Stimulated activated naive CD8-positive, alpha-beta T cell treated with anti-CD3 and anti-CD28 coated beads, Interleukin-15, Interleukin-2, amounts not matched to agents 100 U/mL and 50 U/mL, for 24 hours (primary cell): Measurements from ENCODE around the gene NR2F1.
A peak's percentile ranks its signal among the peaks of the same experiment; 100 is the strongest.
"Not testable (repeated sequence)": the region's sequence is repeated elsewhere in the genome, so short reads cannot be mapped to it uniquely, and the experiment has no call there.

ENCODE experiments used
- ATAC-seq: fragments of 150-1000 bp; cut with Tn5 transposase; one replicate; pipeline ENCODE4 v1.10.0; 2021
- DNase-seq: peaks from one replicate; pipeline ENCODE4 v3.0.0; 2021

Gene NR2F1

DNA sequence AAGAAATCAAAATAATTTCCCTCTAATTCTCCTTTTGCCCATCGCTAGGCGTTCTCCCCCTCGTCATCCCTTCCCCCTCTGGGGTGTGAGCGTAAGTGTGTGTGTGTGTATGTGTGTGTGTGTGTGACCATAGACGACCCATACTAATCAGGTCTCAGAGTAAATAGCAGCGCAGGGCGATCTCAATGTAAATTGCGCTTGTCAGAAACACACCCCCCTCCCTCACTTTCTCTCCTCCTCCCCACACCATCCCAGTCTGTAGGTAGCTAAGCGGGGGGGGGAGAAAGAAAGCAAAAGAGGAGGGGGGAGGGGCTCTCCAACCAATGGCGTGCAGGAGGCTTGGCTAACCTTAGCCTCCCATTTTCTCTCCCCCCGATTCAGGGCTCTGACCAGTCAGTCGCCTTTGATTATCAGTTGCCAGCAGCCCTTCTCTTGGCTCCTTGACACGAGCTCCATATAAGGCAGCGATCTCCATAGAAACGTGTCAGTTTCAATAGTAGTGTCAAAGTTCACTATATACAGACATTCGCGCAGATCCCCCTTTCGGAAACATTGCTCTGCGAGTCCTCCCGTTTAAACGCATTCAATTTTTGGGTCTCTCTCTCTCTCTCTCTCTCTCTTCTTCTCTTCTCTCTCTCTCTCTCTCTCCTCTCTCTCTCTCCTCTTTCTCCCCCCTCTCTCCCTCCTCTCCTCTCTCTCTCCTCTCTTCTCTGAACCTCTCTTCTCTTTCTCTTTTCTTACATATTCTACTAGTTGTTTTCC lies at the start of gene NR2F1:
TSS of gene NR2F1 (plus strand) at position 546 of the 762 bp plus-strand sequence. CDS start 1,802 bp downstream, outside the sequence.
- DNase-seq (no peak), ATAC-seq (no peak)

DNA sequence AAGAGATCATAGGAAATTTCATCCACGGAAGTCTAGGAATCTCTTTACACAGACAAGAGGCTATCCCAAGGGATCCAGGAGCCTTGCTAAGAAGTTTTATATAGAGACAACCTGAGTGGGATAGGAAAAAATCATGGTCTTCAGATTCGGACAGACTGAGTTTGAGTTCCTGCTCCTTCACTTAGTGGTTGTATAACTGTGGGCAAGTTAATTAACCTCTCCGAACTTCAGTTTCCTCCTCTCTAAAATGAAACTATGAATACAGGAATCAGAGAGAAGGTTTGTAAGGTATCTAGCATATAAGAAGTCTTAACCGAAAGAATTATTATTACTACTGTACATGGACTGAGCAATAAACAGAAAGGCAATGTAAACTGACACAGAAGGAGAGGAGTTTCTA lies 37.1 kb upstream of the NR2F1 start:
- DNase-seq (no peak), ATAC-seq (no peak)

DNA sequence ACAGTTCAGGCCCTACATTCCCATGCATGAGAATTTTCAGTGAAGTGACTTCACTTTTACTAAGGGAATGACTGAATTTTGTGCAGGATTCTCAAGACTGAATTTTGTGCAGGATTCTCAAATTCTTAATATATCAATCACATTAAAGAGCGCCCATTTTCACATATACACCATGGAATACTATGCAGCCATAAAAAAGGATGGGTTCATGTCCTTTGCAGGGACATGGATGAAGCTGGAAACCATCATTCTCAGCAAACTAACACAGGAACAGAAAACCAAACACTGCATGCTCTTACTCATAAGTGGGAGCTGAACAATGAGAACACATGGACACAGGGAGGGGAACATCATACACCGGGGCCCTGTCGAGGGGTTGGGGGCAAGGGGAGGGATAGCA lies 33.4 kb upstream of the NR2F1 start:
- not testable (repeated sequence) for ATAC-seq

DNA sequence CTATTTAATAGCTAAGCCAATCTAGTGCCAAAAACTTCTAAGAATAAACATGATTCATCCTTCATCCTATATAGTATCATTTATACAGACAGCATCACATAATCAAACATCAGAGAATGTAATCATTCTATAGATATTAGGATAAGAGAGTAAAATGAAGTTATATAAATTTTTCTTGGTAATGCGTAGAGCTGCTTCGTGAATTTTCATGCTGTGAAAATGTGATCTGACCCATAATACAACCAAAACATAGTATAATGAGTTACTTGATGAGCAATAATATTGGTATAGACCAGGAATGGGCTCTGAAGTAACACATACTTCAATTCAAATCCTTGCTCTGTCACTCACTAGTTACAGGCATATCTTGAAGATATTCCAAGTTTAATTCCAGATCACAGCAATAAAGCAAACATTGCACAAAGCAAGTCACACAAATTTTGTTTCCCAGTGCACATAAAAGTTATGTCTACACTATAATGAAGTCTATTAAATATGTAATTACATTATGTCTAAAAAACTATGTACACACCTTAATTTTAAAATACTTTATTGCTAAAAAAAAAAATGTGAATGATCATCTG lies 25.9 kb upstream of the NR2F1 start:
- ATAC-seq (no peak), DNase-seq (no peak)

More for the DNA sequence above, 33.4 kb upstream of the NR2F1 start:
- DNase-seq, result not testable (repeated sequence)

DNA sequence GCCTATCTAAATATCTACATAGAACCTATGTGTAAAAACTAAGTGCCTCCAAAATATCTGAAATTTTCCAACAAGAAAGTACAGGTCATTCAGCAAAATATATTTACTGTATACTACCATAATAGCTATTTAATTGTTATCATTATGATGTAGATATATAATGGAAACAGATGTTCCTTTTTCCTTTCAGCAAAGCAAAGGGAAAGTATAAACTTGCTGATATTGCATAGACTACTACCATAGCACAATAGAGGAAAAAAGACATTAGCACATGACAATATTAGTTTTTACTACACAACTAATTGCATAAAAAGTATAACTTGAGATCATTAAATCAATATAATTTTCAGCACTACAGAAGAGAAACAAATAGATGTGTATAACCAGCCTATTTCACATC lies 16.9 kb upstream of the NR2F1 start:
- no peak for DNase-seq
- ATAC-seq, result no peak

DNA sequence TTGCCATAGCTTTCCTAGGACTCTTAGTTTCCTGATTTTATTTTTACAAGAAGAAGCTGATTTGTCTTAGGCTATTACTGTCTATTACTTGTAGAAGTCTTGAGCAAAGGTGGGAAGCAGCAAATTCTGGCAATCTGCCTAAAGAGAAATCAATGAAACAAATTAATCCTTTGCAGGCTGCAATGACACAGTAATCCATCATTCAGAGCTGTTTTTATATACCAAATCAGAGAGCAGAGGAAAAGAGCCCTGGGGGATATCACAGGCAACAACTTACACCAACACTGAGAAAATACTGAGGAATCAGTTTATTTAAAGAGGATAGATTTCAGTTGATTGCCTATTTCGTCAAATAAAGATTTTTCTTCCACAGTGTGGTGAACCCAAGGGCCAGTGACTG lies 15.6 kb upstream of the NR2F1 start:
- DNase-seq (no peak), ATAC-seq (no peak)

DNA sequence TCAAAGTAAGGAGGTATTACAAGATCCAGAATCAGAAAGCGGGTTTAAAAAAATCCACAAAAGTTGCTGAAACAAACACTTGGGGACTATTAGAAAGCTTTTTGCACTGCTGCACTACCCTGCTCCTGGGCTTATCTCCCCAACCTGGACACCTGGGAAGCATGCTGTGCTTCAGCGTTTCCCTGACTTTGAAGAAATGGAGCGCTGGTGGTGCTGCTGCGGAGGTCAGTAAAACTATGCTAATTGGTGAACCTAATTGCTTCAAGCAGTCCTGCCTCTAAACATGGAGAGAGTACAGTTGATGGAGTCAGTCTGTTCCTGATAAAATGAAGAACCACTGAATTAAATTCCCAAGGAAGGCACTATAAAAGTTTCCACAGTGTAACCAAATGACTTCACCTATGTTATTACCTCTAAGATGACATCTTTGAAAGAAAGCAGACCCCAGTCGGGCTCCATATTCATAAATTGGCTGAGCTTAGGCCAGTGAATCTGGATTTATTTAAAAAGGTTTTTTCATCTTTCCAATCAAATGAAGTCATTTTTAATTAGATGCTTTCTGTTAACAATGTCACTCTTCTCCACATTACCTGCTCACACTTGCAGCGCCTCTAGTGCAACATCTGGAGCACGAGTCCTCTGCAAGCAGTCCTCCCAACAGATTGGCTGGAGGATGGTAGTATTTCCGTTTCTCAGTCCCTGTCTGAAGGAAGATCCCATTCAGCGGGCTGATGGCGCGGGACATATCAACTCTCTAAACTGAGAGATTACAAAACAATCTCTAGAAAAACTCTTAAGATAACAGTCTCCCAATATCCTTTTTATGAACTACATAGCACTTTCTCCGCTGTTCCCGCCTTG lies 13.5 kb upstream of the NR2F1 start:
- ATAC-seq (no peak), DNase-seq (no peak)

DNA sequence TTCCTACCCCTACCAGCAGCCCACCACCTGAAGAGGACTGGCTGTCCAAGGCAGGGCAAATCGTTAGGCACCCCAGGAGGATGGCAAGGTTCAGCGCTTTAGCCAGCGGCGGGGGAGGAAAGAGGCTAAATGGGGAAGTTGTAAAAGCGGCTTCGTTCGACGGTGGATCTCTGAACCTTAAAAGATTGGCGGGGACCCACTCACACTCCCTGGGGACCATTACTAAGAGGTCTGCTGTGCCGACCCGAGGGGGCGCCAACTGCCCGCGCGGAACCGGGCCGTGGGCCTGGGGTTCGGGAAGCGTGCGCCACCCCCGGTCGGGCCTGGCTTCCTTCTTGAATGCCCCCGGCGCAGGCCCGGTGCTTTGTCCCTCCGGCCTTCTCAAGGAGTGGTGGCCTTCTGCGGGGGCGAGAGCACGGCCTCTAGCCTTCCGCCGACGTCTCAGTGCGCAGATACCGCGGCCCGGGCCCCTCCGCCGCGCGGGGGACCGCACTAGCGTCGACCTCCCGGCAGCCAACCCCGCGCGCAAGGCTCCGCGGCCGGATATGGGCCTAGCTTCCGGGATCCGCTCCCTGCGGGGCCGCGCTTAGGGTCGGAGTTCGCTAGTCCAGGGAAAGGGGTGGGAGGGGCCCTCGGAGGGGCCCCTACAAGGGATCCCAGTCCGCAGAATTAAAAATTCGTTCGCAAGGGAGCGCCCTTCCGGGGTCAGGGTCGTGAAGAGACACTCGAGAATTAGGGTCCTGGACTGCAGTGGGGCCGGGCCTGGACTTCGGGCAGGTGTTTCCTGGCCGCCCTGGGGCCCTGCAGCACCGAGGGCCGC lies 12.5 kb upstream of the NR2F1 start:
- ATAC-seq (no peak), DNase-seq (peak; percentile 8)

DNA sequence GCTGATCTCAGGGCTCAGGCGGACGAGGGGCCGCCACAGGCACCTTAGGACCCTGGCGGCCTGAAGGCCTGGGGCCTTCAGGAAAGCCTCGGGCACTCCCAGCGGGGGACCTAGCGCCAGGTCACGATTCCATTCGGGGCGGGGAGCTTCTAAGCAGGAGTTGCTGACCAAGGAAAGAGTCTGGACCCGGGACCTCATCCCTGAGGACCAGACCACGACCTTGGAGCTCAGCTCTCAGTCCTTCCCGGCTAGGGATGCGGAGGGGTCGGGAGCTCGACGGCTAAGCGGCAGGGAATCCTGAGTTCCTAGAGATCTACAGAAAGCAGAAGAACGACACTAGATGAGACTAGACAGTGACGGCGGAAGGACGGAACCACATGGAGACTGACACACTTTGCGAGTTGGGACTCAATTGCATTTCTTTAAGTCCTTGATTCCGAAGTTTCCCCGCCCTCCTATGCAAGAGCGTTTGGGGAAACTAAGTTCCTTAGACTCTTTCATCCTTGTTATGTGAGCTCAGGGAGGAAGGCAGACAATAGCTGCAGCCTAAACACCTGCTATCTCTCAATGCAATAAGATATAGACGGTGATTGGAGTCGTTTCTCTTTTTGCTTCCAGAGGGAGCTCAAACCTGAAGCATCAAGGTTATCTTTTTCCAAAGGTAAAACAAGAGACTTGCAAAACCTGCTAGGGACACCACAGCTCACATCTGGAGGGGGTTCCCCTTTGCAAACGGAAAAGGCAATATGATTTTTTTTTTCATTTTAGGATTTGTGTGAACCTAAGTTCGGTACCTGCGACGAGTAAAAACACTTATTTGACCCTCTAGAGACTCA lies 11.7 kb upstream of the NR2F1 start:
- DNase-seq (no peak), ATAC-seq (no peak)

DNA sequence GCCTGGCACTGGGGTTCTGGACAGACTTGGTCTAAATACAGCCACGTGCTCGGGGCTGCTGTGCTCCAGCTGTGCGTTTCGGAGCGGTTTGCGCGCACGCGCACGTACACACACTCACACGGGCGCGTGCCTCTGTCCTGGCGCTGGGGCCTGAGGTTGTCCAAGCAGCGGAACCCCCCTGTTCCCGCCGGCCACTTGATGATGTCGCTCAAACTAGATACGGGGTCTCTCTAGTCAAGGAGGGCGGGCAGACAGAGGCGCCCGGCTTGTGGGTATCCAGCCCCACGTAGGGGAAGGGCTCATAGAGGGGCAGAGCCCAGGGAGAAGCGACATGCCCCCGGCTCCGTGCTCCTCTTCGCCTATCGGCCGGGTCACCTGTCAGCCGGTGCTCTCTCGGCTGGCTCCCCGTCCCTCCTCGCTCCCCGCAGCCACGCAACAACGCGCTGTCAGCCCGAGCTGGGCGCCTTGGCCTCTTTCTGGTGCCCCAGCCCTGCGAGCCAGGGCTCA lies 10.9 kb upstream of the NR2F1 start:
- DNase-seq (no peak), ATAC-seq (no peak)

DNA sequence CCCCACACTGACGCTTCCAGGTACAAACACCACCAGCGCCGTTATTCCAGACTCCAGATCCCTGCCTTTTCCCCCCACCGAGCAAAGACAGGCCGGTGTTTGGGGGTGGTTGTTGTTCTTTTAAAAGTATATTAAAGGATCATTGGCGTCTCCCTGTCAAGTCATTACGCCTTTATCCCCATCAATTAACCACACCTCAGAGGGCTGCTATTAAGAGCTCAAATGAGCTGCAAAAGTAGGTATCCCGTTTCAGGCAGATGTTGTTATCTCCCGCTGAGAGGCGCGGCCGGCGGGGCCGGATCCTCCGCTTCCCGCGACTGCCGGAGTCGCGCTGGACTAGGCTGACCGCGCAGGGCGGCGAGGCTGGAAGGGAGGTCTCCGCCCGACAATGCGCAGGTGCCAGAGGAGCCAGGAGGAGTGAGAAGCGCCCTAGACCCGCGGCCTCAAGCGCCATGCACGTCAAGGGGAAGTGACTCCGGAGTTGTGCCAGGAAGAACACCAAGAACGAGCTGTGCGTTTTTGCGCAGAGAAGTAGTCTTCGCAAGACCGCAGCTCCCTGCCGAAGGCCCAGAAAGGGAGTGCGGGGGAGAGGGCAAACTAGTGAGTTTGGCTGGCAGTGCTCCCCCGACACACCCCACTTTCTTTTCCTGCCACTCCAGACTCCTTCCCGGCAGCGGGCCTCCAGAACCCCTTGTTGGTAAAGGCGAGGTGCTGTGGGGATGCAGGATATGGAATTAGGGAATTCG lies 10.2 kb upstream of the NR2F1 start:
- ATAC-seq, result no peak

DNA sequence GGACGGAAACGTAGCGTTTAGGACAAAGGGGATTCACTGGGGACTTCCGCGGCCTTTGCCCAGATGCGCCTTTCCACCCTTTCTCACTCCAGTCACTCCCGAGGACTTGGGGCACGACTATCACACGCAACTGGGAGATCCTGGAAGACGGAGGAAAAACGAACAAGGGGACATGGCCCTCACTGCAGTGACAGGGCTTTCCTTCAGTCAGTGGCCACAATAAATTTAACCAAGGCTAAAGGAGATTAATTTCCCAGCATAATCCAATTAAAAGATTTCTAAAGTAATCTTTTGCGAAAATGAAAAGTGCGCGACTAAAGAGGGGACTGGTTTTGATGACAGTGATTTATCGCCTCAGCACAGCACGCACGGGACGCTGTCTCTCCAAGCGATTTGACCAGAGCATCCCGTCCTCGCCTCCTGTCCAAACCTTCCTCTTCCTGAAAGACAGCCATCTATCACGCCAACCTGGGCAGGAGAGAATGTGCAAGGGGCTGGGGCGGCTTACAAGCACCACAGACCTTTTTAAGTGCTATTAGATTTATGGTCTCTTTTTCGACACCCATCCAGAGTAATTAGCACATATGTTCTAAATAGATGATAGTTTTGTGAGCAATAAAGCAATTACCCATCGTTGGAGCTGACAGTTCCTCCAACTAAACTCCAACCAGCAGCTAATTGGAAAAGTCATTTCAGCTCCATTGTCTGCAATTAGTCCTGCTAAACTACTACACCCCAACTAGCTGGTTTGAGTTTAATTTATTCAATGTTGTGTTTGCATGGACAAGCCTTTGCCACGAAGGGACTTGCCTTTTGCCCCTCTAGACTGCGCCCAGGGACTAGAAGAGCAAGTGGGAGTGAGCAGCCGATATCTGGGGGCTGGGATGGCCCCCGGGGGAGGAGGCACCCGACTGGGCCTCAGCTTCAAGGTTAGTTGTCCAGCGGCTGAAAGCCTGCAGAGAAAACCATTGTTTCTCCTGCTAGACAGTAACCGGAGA lies 9.4 kb upstream of the NR2F1 start:
- no peak for DNase-seq
- ATAC-seq, result no peak

More for the DNA sequence above, 10.2 kb upstream of the NR2F1 start:
- peak; percentile 9 for DNase-seq

DNA sequence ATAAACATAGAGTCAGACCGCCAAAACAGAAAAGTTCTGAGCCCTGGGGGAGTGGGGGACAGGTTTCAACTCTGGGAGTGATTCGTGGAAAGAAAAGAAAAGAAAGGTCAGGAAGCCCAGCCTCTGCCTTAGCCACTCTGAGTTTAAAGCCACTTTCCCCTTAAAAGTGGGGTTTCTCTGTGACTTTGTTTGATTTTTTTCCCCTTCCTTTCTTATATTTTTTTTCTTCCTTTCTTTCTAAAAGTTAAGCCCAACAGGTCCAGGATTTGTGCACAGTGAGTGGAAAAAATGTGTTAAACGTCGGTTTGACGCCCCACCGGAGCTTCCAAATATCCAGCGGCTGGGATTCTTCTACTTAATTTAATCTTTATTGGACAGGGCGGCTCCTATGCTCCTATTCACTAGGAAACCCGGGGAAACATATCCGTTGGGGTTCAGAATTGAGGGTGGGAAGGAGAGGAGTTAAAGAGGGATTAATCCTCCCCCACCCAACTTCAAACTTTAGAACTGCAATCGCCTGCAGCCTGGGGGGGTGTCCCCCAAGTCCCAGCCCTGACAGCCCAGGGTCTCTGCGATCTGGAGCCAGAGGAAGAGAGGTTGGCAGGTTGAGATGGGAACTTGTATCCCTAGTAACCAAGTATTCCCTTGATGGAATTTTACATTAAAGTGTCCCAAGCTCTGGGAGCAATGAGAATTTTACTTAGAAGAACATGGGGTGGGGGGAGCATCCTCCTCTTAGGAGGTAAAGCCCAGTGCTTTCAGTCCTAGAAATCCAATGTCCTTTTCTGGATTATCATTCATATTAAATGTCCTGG lies 8.3 kb upstream of the NR2F1 start:
- ATAC-seq (no peak), DNase-seq (no peak)

DNA sequence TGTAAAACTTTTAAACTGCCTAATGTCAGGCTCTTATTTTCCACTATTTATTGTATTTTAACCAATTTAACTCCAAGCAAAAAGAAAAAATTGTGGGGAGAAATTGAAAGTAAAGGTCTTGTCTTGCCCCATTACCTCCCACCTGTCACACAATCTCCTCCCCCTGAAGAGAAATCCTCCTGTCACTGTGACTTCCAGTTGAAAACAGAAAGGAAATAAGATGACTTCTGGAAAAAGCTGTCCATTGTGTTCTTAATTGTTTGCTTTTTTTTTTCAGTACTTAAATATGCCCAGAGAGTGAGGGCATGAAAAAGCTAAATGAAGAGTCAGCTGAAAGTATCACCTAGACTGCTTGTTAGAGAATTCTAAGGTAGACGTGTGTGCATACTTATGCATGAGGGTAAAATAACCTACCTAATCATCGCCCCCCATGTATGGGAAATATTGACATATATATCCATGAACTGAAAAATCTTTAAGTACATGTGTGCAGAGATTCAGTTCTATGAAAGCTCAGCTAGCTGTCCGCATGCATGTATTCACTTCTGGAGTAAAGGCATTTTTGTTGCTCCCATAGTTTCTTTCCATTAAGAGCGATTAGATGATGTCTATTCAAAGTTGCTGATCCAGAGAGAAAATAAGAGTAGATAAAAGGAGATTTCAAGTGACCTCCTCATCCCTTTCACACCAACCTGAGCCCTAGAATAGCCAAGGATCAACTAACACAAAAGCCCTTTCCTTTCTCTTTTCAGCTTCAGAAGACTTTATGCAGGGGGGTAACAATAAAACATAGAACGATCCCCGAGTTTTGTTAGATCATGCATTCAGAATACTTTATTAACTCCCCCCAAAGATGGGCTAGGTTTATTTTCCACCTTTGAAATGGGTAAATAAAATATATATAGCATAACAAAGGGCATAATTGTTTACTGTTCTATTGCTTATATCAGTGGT lies 7.3 kb upstream of the NR2F1 start:
- no peak for ATAC-seq
- no peak for DNase-seq

DNA sequence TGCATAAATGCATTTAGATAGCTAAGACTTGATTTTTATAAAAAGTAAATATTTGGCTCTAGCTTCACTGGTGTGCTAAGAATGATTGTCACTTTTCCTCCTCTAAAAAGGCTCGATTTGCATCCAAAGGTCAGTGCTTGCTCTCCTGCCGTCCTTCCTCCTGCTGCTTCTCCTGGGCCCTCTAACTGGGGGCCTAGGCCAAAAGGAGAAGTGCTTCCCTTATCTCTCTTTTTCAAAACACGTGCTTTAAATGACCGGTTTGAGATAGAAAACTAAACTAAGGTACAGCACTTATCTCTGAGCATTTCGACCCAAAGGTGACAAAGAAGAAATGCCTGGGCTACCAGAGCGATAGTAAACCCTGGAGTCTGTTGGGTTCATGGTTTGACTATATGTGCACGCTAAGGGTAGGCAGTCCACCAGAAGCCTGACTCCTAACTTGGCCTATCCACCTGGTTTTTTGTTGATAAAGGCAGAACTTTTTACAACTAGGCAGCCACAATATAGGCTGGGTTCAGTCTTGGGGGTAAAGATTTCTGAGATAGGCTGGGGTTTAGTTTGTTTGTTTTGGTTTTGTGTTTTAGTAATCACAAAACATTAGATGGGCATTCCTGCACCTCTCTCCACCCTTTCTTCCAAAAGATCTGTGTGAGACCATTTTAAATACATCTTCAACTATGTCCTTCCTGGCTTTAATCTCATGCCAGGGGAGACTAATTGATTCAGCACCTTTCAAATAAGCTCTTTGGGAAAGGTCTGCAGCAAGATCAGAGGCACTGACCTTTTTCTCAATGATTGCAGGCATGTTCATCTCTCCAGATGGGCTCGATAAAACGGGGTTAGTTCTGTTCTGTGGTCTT lies 5.8 kb upstream of the NR2F1 start:
- ATAC-seq, result no peak
- DNase-seq, result no peak
